ENCODE measurements around the gene MED27. TPM values are rescaled to one million over a fixed set of nuclear protein-coding genes. Genes with fewer than 3 reads are reported as not detected.
A peak's percentile ranks its signal among the peaks of the same experiment; 100 is the strongest.
"Not testable (repeated sequence)": the region's sequence is repeated elsewhere in the genome, so short reads cannot be mapped to it uniquely, and the experiment has no call there.

Gene MED27
- total RNA-seq, 1 experiment from 2014 or later = 40.3 TPM

DNA sequence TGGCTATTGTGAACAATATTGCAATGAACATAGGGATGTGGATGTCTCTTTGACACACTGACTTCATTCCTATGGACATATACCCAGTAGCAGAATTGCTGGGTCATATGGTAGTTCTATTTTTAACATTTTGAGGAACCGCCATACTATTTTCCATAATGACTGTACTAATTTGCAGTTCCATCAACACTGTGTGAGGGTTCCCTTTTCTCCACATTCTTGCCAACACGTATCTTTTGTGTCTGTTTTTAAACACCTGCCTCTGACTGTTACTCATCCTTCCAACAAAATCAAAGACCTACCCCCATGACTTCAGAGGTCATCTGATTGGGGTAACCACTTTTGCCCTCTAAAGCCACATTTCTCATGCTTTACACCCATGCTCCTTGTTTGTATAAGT lies 133.5 kb downstream of the MED27 start:
- DNase-seq = no peak
- Histone ChIP-seq H3K4me3 (ENCODE audit: insufficient read depth, low read depth, low read length) (no peak overlapping the region), H3K36me3 (replicated peaks; ENCODE audit: control insufficient read depth, insufficient read depth, low read length) (no peaks in the 10 kb centered on the region), H3K27me3 (ENCODE audit: control insufficient read depth, insufficient read depth, low read length) (no peaks in the 10 kb centered on the region)

DNA sequence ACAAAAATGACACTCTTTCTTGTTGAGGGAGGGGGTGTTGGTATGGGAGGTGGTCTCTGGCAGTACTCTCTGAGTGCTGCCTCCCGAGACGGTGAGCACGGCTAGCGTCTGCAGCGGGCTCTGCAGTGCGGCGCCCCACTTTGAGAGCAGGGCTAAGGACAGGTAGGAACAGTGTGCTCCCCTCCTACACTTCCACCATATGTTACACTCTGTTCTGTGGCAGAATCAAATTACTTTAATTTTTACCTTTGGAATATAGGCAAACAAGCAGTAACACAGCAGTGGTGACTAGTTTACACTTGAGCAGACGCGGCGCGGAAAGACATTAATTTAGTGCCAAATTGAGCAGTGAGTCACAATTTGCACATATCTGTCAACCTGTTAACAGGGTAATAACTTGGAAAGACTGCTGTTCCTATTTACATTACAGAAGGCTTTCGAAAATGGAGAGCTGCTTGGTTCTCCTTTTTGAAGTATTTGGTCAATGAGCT lies 136.3 kb downstream of the MED27 start:
- Histone ChIP-seq H3K27me3 (ENCODE audit: control insufficient read depth, insufficient read depth, low read length) (no peaks in the 10 kb centered on the region), H3K4me3 (ENCODE audit: insufficient read depth, low read depth, low read length) (no peak overlapping the region), H3K36me3 (replicated peaks; ENCODE audit: control insufficient read depth, insufficient read depth, low read length) (no peaks in the 10 kb centered on the region)
- DNase-seq = peak; percentile 48

DNA sequence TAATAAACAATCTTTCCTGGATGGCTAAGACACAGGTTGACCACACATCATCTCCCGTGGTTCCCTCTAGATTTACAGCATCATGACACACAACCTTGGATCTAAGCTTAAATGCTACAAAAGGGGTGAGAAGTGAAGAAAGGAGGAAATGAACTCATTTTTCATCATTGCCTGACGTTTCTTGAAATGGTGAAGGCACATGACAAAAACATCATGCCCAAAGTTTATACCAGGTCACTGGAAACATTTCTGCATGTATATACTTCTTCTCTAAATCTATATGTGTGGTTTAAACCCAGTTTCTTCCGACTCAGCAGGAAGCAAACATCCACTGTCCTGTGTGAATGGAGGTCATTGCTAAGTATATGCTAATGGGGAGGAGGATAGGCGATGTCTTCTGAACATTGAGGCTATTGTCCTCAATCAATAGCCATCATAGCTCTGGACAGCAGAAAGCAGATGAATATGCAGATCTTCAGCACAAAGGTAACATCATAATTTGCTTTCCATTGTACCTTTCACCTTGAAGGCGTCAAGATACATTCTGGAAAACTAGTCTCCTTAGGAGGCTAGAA lies 137.4 kb downstream of the MED27 start:
- H3K4me3 ChIP-seq (ENCODE audit: insufficient read depth, low read depth, low read length) = no peak overlapping the region
- DNase-seq = no peak
- H3K36me3 ChIP-seq (replicated peaks; ENCODE audit: control insufficient read depth, insufficient read depth, low read length) = no peaks in the 10 kb centered on the region
- H3K27me3 ChIP-seq (ENCODE audit: control insufficient read depth, insufficient read depth, low read length) = no peaks in the 10 kb centered on the region

DNA sequence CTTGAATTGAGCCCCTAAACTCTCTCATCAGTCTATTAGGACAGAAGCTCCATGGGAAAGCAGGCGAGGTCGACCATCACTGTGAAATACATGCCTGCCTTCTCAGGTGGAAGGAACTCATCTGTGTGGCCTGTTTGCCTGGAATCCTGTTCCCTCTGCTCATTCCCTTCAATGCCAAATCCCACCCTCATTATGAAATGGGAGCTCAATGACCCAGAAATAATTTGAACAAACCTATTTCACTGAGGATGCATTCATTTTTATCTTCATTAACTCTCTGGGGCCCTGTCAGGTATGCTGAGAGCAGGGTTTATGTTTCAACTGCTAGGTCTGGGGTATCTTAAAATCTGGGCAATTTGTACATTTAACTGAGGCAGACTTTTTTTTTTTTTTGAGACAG lies 142.2 kb downstream of the MED27 start:
- no peaks in the 10 kb centered on the region for H3K27me3 ChIP-seq (ENCODE audit: control insufficient read depth, insufficient read depth, low read length)
- no peak overlapping the region for H3K4me3 ChIP-seq (ENCODE audit: insufficient read depth, low read depth, low read length)
- H3K36me3 ChIP-seq (replicated peaks; ENCODE audit: control insufficient read depth, insufficient read depth, low read length) = no peaks in the 10 kb centered on the region
- DNase-seq = no peak

DNA sequence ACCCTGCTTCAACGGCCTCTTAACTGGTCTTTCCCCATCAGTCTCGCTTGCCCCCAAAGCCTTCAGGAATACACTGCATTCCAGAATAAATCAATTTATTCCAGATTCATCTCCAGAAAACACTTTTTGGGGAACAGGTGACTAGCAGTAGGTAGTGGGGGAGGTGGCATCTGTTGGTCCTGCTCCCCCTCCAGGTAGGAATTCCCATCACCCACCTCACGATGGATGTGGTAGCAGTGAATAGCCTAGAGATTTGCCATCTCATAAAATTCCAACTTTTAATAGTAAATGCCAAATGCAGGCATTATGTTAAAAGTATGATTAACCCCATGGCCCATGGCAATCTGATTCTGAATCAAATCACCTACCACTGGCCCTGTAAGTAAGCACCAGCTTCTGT lies 142.7 kb downstream of the MED27 start:
- Histone ChIP-seq H3K36me3 (replicated peaks; ENCODE audit: control insufficient read depth, insufficient read depth, low read length) (no peaks in the 10 kb centered on the region), H3K4me3 (ENCODE audit: insufficient read depth, low read depth, low read length) (no peak overlapping the region), H3K27me3 (ENCODE audit: control insufficient read depth, insufficient read depth, low read length) (no peaks in the 10 kb centered on the region)
- DNase-seq = peak; percentile 35

DNA sequence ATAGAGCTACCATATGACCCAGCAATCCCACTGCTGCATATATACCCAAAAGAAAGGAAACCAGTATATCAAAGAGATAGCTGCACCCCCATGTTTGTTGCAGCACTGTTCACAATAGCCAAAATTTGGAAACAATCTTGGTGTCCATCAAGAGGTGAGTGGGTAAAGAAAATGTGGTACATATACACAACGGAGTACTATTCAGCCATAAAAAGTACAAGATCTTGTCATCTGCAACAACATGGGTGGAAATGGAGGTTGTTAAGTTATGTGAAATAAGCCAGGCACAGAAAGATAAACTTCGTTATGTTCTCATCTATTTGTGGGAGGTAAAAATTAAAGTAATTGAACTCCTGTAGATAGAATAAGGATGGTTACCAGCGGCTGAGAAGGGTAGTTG lies 145.0 kb downstream of the MED27 start:
- no peaks in the 10 kb centered on the region for H3K36me3 ChIP-seq (replicated peaks; ENCODE audit: control insufficient read depth, insufficient read depth, low read length)
- DNase-seq = no peak
- H3K27me3 ChIP-seq (ENCODE audit: control insufficient read depth, insufficient read depth, low read length) = no peaks in the 10 kb centered on the region
- no peak overlapping the region for H3K4me3 ChIP-seq (ENCODE audit: insufficient read depth, low read depth, low read length)

DNA sequence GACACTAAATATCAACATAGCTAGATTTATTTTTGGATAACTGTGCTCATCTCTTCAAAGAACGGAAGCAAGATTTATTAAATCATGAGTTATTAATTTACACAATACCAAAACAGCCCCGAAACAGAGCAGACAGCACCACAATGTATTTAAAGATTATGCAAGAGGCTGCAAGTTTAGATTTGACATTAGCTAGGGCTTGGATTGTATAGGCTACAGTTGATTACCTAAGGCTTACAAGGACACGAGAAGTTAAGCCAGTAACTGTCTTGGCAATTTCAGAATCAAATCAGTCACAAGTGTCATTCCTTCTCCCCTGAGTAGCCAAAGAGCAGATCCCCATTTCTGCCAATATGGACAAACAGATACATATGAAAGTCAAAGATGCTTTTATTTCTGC lies 152.6 kb downstream of the MED27 start:
- DNase-seq = no peak
- Histone ChIP-seq H3K4me3 (ENCODE audit: insufficient read depth, low read depth, low read length) (no peak overlapping the region), H3K36me3 (replicated peaks; ENCODE audit: control insufficient read depth, insufficient read depth, low read length) (no peaks in the 10 kb centered on the region), H3K27me3 (ENCODE audit: control insufficient read depth, insufficient read depth, low read length) (no peaks in the 10 kb centered on the region)

DNA sequence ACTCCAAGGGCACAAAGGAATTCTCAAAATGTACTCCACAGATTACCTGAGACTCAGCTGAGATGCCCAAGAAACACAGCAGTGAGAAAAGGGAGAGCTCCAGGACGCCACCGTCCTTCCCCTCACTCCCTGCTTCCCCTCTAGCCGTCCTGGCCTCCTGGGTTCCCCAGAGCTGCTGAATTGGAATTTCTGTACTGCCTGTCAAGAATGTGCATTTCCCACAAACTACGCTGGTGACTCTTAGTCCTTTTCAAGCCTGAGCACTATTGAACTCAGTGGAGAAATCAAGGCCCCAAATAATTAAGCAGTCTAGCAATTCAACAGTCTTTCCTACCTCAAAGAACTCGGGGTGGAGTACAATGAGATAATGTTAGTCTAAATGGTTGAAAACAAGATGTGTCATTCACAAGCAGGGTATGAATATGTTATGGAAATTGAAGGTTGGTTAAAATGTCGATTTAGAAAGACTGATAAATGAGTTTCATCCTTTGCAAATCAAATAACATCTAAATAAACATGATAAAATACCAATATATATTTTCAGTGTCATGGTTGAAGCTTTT lies 153.2 kb downstream of the MED27 start:
- no peak for DNase-seq
- Histone ChIP-seq H3K27me3 (ENCODE audit: control insufficient read depth, insufficient read depth, low read length) (no peaks in the 10 kb centered on the region), H3K36me3 (replicated peaks; ENCODE audit: control insufficient read depth, insufficient read depth, low read length) (no peaks in the 10 kb centered on the region), H3K4me3 (ENCODE audit: insufficient read depth, low read depth, low read length) (no peak overlapping the region)

DNA sequence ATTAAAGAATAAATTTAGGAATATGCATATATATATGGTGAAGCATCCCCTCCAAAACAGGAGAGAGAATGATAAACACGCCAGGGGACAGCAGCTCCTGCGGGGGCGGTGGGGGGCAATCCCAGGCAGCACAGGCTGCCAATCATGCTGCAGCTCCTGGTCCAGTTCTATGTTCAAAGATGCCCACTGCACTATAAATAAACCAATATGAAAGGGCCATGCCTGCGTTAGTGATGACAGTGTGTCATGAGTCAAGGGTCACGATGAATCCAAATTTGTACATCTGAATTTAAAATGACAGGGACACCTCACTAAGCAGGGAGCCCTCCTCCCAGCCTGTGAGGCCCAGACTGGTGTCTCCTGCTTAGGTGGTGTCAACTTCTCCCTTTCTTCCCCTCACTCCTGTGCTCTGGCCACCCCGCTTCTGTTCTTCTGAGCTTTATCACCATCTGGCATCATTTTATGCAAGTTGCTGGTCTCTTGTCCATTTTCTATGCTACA lies 153.9 kb downstream of the MED27 start:
- no peaks in the 10 kb centered on the region for H3K36me3 ChIP-seq (replicated peaks; ENCODE audit: control insufficient read depth, insufficient read depth, low read length)
- no peak for DNase-seq
- H3K27me3 ChIP-seq (ENCODE audit: control insufficient read depth, insufficient read depth, low read length) = no peaks in the 10 kb centered on the region
- H3K4me3 ChIP-seq (ENCODE audit: insufficient read depth, low read depth, low read length) = no peak overlapping the region

DNA sequence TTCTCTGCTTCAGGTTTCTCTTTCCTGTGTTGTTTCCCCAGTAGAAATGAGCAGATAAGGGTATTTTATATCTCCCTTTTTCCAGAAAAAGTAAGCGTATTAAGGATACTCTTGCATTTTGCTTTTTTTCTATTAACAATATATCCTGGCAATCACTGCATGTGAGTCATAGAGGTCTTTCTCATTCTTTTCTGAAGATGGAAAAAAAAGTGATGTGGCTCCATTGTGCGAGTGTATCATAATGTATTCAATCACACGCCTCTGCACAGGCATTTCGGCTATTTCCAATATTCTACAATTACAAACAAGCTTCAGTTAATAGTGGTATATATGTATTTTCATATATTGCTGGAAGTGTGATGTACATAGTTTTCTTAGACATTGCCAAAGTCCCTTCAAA lies 155.9 kb downstream of the MED27 start:
- Histone ChIP-seq H3K4me3 (ENCODE audit: insufficient read depth, low read depth, low read length) (no peak overlapping the region), H3K36me3 (replicated peaks; ENCODE audit: control insufficient read depth, insufficient read depth, low read length) (no peaks in the 10 kb centered on the region), H3K27me3 (ENCODE audit: control insufficient read depth, insufficient read depth, low read length) (no peaks in the 10 kb centered on the region)
- no peak for DNase-seq

DNA sequence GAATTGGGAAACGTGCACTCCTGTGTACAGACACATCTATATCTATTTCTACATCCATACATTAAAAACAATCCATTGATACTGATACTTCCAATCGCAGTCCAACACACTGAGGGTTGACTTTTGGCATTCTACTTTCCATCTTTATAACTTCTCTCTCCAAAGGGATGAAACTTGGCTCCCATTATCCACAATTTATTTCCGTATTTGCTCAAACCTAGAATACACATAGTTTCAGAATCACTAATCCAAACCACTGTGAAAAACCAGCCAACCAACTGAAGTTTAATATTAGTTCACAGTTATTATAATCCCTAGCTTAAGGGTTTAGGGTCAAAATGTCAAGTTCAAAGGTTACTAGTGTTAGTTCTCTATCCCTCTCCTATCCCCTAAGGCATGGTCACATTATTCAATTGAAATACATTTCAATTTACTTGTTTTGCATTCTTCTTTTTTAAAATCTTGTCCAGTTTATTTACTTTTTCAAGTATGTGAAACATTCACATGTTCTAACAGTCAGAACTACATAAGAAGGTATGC lies 156.5 kb downstream of the MED27 start:
- no peak overlapping the region for H3K4me3 ChIP-seq (ENCODE audit: insufficient read depth, low read depth, low read length)
- H3K36me3 ChIP-seq (replicated peaks; ENCODE audit: control insufficient read depth, insufficient read depth, low read length) = no peaks in the 10 kb centered on the region
- no peak for DNase-seq
- H3K27me3 ChIP-seq (ENCODE audit: control insufficient read depth, insufficient read depth, low read length) = no peaks in the 10 kb centered on the region

DNA sequence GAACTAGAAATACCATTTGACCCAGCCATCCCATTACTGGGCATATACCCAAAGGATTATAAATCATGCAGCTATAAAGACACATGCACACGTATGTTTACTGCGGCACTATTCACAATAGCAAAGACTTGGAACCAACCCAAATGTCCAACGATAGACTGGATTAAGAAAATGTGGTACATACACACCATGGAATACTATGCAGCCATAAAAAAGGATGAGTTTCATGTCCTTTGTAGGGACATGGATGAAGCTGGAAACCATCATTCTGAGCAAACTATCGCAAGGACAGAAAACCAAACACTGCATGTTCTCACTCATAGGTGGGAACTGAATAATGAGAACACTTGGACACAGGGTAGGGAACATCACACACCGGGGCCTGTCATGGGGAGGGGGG lies 158.0 kb downstream of the MED27 start:
- not testable (repeated sequence) for H3K36me3 ChIP-seq (replicated peaks; ENCODE audit: control insufficient read depth, insufficient read depth, low read length); H3K27me3 ChIP-seq (ENCODE audit: control insufficient read depth, insufficient read depth, low read length); DNase-seq; H3K4me3 ChIP-seq (ENCODE audit: insufficient read depth, low read depth, low read length)

DNA sequence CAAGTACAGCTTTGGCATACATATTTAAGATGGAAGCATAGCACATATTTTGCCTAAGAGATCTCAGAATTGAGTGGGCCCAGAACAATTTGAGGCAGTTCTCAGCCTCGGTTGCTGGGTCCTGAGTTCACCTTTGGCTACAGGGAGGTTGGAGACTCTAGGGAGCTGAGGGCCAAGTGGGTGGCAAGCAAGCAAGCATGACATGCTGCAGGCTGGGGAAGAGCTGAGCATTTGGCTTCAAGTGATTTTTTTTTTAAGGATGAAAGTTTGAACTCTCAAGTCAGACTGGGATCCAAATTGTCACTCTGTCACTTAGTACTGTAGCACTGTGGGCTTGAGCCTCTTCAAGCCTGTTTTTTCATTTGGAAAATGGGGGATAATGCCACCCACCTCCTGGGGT lies 160.5 kb downstream of the MED27 start:
- H3K36me3 ChIP-seq (replicated peaks; ENCODE audit: control insufficient read depth, insufficient read depth, low read length) = no peaks in the 10 kb centered on the region
- no peak for DNase-seq
- H3K27me3 ChIP-seq (ENCODE audit: control insufficient read depth, insufficient read depth, low read length) = no peaks in the 10 kb centered on the region
- no peak overlapping the region for H3K4me3 ChIP-seq (ENCODE audit: insufficient read depth, low read depth, low read length)

DNA sequence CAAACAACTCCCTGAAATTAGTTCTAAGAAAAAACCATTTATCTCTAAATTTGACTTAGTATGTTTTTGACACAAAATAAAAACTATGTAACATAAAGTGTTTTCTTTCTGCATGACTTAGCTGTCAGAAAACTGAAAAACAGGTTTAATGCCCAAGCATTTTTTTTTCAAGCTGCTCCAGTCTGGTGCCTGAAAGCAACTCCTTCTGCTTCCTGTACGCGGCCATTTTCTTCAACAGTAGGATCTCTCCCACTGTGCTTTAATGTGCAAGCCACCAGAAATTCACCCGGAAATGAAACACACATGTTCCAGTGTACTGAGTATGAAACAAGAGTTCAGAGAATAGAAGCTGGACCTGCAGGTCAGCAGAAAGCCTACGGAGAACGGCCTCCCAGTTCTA lies 161.2 kb downstream of the MED27 start:
- Histone ChIP-seq H3K36me3 (replicated peaks; ENCODE audit: control insufficient read depth, insufficient read depth, low read length) (no peaks in the 10 kb centered on the region), H3K27me3 (ENCODE audit: control insufficient read depth, insufficient read depth, low read length) (no peaks in the 10 kb centered on the region), H3K4me3 (ENCODE audit: insufficient read depth, low read depth, low read length) (no peak overlapping the region)
- DNase-seq = no peak

DNA sequence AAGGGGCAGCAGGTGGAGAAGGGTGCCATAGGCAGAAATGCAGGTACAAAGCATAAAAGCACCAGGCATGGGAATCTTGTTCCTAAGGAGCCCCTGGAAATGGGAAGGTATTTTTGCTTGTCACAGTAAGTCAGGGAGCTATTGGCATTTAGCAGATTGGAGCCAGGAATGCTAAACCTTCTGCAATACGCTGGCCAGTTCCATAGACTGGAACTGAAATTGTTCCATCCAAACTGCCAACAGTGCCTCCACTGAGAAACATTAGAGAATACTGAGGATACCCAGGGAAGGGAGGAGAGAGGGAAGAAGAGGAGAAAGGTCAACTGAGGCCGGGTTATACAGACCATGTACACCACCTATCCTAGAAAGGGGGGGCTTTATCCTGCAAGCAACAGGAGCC lies 162.7 kb downstream of the MED27 start:
- Histone ChIP-seq H3K27me3 (ENCODE audit: control insufficient read depth, insufficient read depth, low read length) (no peaks in the 10 kb centered on the region), H3K36me3 (replicated peaks; ENCODE audit: control insufficient read depth, insufficient read depth, low read length) (no peaks in the 10 kb centered on the region), H3K4me3 (ENCODE audit: insufficient read depth, low read depth, low read length) (no peak overlapping the region)
- DNase-seq = no peak
